HepG2 (cell line): Measurements from ENCODE around the gene LITAFD. TPM values are rescaled to one million over a fixed set of nuclear protein-coding genes. Genes with fewer than 3 reads are reported as not detected.

Experiments
- EZH2 ChIP-seq: conservative IDR thresholded peaks from 2 replicates; pipeline ENCODE4 v1.6.1; 2012; ENCODE audit warnings: mild to moderate bottlenecking, low read depth, low read length, moderate library complexity
- FOXK2 ChIP-seq: fragments of 450-650 bp; IDR thresholded peaks from 2 replicates; pipeline ENCODE4 v1.6.1; 2016
- KAT2B ChIP-seq: fragments of 150-350 bp; IDR thresholded peaks from 2 replicates; pipeline ENCODE4 v1.6.1; 2014; ENCODE audit warnings: low read depth, low read length, borderline replicate concordance
- MAFK ChIP-seq, 2 experiments: IDR thresholded peaks in 1 of 2; conservative IDR thresholded peaks in 1 of 2; 2 replicates each; pipeline ENCODE4 v1.6.1; 2011; ENCODE audit warnings: improper control_type of control experiment in 2 of 2, low read length in 2 of 2
- MYC ChIP-seq: sonication (generic); formaldehyde crosslinking; IDR thresholded peaks from 2 replicates; pipeline ENCODE4 v1.9.0; 2021; ENCODE audit warnings: missing genetic modification reagents, borderline replicate concordance
- NBN ChIP-seq: fragments of 450-650 bp; conservative IDR thresholded peaks from 2 replicates; pipeline ENCODE4 v1.6.1; 2017
- NFE2L1 ChIP-seq: sonication (generic); formaldehyde crosslinking; IDR thresholded peaks from 2 replicates; pipeline ENCODE4 v1.4.0; 2020; ENCODE audit warnings: missing genetic modification reagents, mild to moderate bottlenecking, borderline replicate concordance
- PCBP2 ChIP-seq: fragments of 200-400 bp; formaldehyde crosslinking; optimal IDR thresholded peaks from 2 replicates; pipeline ENCODE3; 2018; ENCODE audit warnings: low read length, low read depth; ENCODE audit not compliant: poor library complexity, severe bottlenecking
- SMAD9 ChIP-seq: sonication (generic); formaldehyde crosslinking; IDR thresholded peaks from 2 replicates; pipeline ENCODE4 v1.5.1; 2020; ENCODE audit warnings: mild to moderate bottlenecking, missing genetic modification reagents
- TSC22D2 ChIP-seq: sonication (generic); formaldehyde crosslinking; IDR thresholded peaks from 2 replicates; pipeline ENCODE4 v1.5.1; 2020; ENCODE audit warnings: missing genetic modification reagents, mild to moderate bottlenecking, borderline replicate concordance
- ZMAT3 ChIP-seq: sonication (generic); formaldehyde crosslinking; conservative IDR thresholded peaks from 2 replicates; pipeline ENCODE4 v1.7.0; 2021; ENCODE audit warnings: missing genetic modification reagents
- ZNF660 ChIP-seq: sonication (generic); formaldehyde crosslinking; IDR thresholded peaks from 2 replicates; pipeline ENCODE4 v1.5.1; 2020; ENCODE audit warnings: mild to moderate bottlenecking, low read depth, missing genetic modification reagents, borderline replicate concordance
- polyA plus RNA-seq, 8 experiments: library from polyadenylated mRNA; depleted of rRNA in 3 of 8; stranded (reverse) in 7 of 8; unstranded in 1 of 8; fragments of >200 nt; fragmentation: Illumina TruSeq in 4 of 8; extraction: Trizol in 4 of 8; gene quantifications; 2 replicates each; pipeline versions ENCODE4 v1.2.1 to v1.2.3, GENCODE V29; 2011 to 2016; ENCODE audit warnings: low read depth in 4 of 8, missing spikeins in 1 of 8, mixed read lengths in 1 of 8; ENCODE audit not compliant: insufficient read depth in 1 of 8
- total RNA-seq, 5 experiments: library from RNA; depleted of rRNA; stranded (reverse); fragments of >200 nt; fragmentation: Illumina TruSeq; extraction: Trizol; gene quantifications; 2 replicates each; pipeline ENCODE4 v1.2.3, GENCODE V29; 2016; ENCODE audit warnings: low read depth in 1 of 5
- TF ChIP-seq, protein P1 (sequence below): sonication (generic); formaldehyde crosslinking; IDR thresholded peaks from 2 replicates; pipeline ENCODE4 v1.4.0; 2020; ENCODE audit warnings: mild to moderate bottlenecking, missing genetic modification reagents
- TF ChIP-seq, protein P2 (sequence below): sonication (generic); formaldehyde crosslinking; IDR thresholded peaks from 2 replicates; pipeline ENCODE4 v1.4.0; 2020; ENCODE audit warnings: missing genetic modification reagents
- TF ChIP-seq, protein P3 (sequence below): sonication (generic); formaldehyde crosslinking; IDR thresholded peaks from 2 replicates; pipeline ENCODE4 v1.4.0; 2020; ENCODE audit warnings: missing genetic modification reagents
- TF ChIP-seq, protein P4 (sequence below): sonication (generic); formaldehyde crosslinking; IDR thresholded peaks from 2 replicates; pipeline ENCODE4 v1.4.0; 2020; ENCODE audit warnings: missing genetic modification reagents; ENCODE audit errors: not compliant biosample characterization

Gene LITAFD
- total and polyA plus RNA-seq, 2 of the 13 experiments (the other 11 are each of a cell fraction or from before 2014, with no cell fraction given) = not detected

DNA sequence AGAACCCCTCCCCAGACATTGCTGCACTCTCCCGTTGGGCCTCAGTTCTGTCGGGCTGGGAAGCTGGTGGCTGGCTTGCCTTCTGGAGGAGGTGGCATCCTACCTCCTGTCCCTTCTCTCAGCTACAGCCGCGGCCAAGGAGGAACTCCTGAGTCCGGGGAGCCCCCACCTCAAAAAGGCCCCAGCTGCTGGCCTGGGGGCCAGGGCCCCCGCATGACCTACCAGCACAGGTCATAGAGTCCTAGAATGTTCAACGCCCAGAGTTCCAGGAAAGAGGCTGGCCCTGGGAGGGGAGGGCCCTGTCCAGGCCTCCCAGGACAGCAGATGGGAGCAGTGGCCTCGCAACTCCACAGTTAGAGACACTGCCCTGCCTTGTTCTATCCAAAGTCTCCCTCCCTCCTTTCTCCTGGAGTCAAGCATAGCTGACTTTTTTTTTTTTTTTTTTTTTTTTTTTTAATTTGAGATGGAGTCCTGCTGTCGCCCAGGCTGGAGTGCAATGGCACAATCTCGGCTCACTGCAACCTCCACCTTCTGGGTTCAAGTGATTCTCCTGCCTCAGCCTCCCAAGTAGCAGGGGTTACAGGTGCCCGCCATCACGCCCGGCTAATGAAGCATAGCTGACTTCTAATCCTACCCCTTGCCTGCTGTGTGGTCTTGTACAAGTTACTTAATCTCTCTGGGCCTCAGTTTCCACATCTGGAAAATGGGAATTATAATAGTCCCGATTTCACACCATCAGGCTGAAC, 20.4 kb upstream of the LITAFD start (continued):
- TF ChIP-seq, protein P1, sequence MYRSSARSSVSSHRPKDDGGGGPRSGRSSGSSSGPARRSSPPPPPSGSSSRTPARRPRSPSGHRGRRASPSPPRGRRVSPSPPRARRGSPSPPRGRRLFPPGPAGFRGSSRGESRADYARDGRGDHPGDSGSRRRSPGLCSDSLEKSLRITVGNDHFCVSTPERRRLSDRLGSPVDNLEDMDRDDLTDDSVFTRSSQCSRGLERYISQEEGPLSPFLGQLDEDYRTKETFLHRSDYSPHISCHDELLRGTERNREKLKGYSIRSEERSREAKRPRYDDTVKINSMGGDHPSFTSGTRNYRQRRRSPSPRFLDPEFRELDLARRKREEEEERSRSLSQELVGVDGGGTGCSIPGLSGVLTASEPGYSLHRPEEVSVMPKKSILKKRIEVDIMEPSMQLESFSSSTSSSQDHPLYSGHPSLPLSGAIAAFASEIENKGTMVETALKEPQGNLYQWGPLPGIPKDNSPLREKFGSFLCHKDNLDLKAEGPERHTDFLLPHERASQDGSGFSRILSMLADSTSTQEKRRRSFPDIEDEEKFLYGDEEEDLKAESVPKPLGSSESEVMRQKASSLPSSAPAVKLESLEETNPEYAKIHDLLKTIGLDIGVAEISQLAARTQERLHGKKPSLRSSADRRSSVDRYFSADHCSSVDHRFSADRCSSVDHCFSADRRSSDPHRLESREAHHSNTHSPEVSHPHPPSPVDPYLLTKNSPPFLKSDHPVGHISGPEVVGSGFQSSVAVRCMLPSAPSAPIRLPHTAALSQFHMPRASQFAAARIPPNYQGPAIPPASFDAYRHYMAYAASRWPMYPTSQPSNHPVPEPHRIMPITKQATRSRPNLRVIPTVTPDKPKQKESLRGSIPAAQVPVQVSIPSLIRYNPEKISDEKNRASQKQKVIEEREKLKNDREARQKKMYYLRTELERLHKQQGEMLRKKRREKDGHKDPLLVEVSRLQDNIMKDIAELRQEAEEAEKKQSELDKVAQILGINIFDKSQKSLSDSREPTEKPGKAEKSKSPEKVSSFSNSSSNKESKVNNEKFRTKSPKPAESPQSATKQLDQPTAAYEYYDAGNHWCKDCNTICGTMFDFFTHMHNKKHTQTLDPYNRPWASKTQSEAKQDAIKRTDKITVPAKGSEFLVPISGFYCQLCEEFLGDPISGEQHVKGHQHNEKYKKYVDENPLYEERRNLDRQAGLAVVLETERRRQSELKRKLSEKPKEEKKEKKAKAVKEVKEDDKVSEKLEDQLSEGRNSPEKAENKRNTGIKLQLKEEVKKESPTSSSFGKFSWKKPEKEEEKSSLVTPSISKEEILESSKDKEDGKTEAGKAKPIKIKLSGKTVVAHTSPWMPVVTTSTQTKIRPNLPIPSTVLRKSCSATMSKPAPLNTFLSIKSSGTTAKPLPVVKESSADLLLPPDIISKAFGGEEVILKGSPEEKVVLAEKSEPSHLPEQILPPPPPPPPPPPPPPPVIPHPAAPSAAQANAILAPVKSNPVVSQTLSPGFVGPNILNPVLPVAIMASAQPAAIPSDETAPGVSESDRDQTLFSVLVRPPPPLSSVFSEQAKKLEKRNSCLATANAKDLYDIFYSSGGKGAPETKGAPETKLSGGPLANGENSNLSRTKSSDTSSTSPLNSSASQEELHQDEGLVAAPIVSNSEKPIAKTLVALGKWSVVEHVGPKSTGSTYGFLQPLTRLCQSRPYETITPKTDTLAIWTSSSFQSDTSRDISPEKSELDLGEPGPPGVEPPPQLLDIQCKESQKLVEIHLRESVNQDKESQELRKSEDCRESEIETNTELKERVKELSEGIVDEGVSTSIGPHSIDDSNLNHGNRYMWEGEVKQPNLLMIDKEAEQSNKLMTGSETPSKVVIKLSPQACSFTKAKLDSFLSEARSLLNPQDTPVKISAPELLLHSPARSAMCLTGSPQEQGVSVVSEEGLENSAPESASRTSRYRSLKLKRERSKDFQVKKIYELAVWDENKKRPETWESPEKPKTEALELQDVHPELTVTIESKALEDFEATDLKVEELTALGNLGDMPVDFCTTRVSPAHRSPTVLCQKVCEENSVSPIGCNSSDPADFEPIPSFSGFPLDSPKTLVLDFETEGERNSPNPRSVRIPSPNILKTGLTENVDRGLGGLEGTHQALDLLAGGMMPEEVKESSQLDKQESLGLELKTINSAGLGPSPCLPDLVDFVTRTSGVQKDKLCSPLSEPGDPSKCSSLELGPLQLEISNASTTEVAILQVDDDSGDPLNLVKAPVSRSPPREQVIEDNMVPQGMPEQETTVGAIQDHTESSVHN (CRISPR knock-in tag) = no peak; the same call in 1 of the 2 replicates
- TF ChIP-seq TSC22D2 (CRISPR knock-in tag) = no peak
- no peak for TF ChIP-seq MAFK (conservative IDR thresholded peaks at IDR 0.05 in 1 of 2, IDR thresholded peaks at IDR 0.05 in 1 of 2; ENCODE audit: low read length in 2 of 2)
- TF ChIP-seq PCBP2 = no peak
- TF ChIP-seq ZNF660 (CRISPR knock-in tag) = no peak
- TF ChIP-seq FOXK2 = no peak
- TF ChIP-seq, protein P2, sequence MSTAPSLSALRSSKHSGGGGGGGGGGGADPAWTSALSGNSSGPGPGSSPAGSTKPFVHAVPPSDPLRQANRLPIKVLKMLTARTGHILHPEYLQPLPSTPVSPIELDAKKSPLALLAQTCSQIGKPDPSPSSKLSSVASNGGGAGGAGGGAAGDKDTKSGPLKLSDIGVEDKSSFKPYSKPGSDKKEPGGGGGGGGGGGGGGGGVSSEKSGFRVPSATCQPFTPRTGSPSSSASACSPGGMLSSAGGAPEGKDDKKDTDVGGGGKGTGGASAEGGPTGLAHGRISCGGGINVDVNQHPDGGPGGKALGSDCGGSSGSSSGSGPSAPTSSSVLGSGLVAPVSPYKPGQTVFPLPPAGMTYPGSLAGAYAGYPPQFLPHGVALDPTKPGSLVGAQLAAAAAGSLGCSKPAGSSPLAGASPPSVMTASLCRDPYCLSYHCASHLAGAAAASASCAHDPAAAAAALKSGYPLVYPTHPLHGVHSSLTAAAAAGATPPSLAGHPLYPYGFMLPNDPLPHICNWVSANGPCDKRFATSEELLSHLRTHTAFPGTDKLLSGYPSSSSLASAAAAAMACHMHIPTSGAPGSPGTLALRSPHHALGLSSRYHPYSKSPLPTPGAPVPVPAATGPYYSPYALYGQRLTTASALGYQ (CRISPR knock-in tag) = no peak
- TF ChIP-seq, protein P3, sequence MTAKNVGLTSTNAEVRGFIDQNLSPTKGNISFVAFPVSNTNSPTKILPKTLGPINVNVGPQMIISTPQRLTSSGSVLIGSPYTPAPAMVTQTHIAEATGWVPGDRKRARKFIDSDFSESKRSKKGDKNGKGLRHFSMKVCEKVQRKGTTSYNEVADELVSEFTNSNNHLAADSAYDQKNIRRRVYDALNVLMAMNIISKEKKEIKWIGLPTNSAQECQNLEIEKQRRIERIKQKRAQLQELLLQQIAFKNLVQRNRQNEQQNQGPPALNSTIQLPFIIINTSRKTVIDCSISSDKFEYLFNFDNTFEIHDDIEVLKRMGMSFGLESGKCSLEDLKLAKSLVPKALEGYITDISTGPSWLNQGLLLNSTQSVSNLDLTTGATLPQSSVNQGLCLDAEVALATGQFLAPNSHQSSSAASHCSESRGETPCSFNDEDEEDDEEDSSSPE = no peak
- no peak for TF ChIP-seq KAT2B
- no peak for TF ChIP-seq NFE2L1 (CRISPR knock-in tag)
- TF ChIP-seq, protein P4, sequence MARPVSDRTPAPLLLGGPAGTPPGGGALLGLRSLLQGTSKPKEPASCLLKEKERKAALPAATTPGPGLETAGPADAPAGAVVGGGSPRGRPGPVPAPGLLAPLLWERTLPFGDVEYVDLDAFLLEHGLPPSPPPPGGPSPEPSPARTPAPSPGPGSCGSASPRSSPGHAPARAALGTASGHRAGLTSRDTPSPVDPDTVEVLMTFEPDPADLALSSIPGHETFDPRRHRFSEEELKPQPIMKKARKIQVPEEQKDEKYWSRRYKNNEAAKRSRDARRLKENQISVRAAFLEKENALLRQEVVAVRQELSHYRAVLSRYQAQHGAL = no peak
- peak; percentile 51; the same call in 1 of the 2 replicates for TF ChIP-seq ZMAT3 (CRISPR knock-in tag)
- no peak for TF ChIP-seq SMAD9 (CRISPR knock-in tag)
- no peak for TF ChIP-seq EZH2
- no peak for TF ChIP-seq NBN
- no peak for TF ChIP-seq MYC (CRISPR knock-in tag)
